ENCODE measurements around the gene IQGAP2.

DNA sequence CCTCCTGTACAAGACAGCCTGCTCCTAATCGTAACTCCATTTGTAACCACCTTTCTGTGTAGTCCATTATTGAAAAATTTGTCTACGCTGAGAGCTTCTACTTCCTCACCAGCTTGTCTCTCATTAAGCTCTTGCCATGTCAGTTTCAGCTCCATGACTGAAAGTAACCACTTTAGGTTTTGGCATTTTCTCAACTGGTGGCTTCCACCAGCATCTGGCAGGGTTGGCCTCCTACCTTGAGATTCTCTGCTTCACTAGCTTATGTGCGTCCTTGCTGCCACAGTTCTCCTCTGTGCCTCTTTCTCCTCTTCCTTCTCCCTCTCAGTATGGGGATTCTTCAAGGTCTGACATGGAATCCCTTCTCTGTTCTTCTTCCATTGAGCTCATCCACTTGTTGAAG is 188.3 kb downstream of the IQGAP2 start:
- TF ChIP-seq TARDBP (IDR thresholded peaks at IDR 0.05) (no peak), FOXA1 (IDR thresholded peaks at IDR 0.05) (no peak), HDGF (IDR thresholded peaks at IDR 0.05; ENCODE audit: borderline replicate concordance) (no peak), SUZ12 (IDR thresholded peaks at IDR 0.05) (no peak), FOXM1 (IDR thresholded peaks at IDR 0.05; ENCODE audit: borderline replicate concordance) (no peak), L3MBTL2 (conservative IDR thresholded peaks at IDR 0.05) (no peak), FOXK2 (IDR thresholded peaks at IDR 0.05) (no peak), SP1 (IDR thresholded peaks at IDR 0.05) (no peak), NFRKB (IDR thresholded peaks at IDR 0.05) (no peak), ELF4 (IDR thresholded peaks at IDR 0.05) (no peak), LEF1 (IDR thresholded peaks at IDR 0.05; ENCODE audit: borderline replicate concordance) (no peak)
- TF ChIP-seq, protein P1, sequence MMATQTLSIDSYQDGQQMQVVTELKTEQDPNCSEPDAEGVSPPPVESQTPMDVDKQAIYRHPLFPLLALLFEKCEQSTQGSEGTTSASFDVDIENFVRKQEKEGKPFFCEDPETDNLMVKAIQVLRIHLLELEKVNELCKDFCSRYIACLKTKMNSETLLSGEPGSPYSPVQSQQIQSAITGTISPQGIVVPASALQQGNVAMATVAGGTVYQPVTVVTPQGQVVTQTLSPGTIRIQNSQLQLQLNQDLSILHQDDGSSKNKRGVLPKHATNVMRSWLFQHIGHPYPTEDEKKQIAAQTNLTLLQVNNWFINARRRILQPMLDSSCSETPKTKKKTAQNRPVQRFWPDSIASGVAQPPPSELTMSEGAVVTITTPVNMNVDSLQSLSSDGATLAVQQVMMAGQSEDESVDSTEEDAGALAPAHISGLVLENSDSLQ (IDR thresholded peaks at IDR 0.05) = no peak
